Neural cell (in vitro differentiated cells): Measurements from ENCODE around the gene USP2.

ENCODE experiments used
- CTCF ChIP-seq: fragments of 450-650 bp; IDR thresholded peaks from 2 replicates; pipeline ENCODE4 v1.5.1; 2014; ENCODE audit warnings: antibody characterized with exemption, mild to moderate bottlenecking, moderate library complexity; ENCODE audit not compliant: poor library complexity, severe bottlenecking
- EP300 ChIP-seq: fragments of 450-650 bp; conservative IDR thresholded peaks from 2 replicates; pipeline ENCODE4 v1.6.1; 2014; ENCODE audit warnings: antibody characterized with exemption, mild to moderate bottlenecking, moderate library complexity; ENCODE audit not compliant: poor library complexity, severe bottlenecking
- EZH2 ChIP-seq: fragments of 200-600, 300-800 bp; shearing (Covaris generic), sonication (generic); IDR thresholded peaks from 2 replicates; pipeline ENCODE4 v1.6.1; 2014; ENCODE audit warnings: antibody characterized with exemption, low read length, borderline replicate concordance, mild to moderate bottlenecking; ENCODE audit not compliant: insufficient read depth, poor library complexity, severe bottlenecking
- MXI1 ChIP-seq: fragments of 450-650 bp; conservative IDR thresholded peaks from 2 replicates; pipeline ENCODE4 v1.6.1; 2014; ENCODE audit warnings: antibody characterized with exemption, mild to moderate bottlenecking; ENCODE audit not compliant: poor library complexity, severe bottlenecking
- RAD21 ChIP-seq: fragments of 450-650 bp; conservative IDR thresholded peaks from 2 replicates; pipeline ENCODE4 v1.6.1; 2014; ENCODE audit warnings: antibody characterized with exemption, mild to moderate bottlenecking, moderate library complexity
- REST ChIP-seq: IDR thresholded peaks from 2 replicates; pipeline ENCODE4 v1.6.1; 2012; ENCODE audit warnings: borderline replicate concordance
- SMC3 ChIP-seq: fragments of 450-650 bp; conservative IDR thresholded peaks from 2 replicates; pipeline ENCODE4 v1.6.1; 2014; ENCODE audit warnings: antibody characterized with exemption, mild to moderate bottlenecking, moderate library complexity; ENCODE audit not compliant: poor library complexity
- TAF1 ChIP-seq: IDR thresholded peaks from 2 replicates; pipeline ENCODE4 v1.6.1; 2012; ENCODE audit warnings: low read depth

- TF ChIP-seq SMC3 (no peak), EZH2 (no peak), CTCF (no peak), EP300 (no peak), MXI1 (no peak), RAD21 (no peak), REST (no peak), TAF1 (no peak)
These were observed 57.3 kb downstream of the USP2 start for GRCh38 chr11:119324189-119324588.
